GM03348 (cell line): ENCODE measurements around the gene SKIC3.

ENCODE experiments used
- DNase-seq: peaks from one replicate; pipeline ENCODE4 v3.0.0; 2012; ENCODE audit warnings: low spot score

The SKIC3 gene

DNA sequence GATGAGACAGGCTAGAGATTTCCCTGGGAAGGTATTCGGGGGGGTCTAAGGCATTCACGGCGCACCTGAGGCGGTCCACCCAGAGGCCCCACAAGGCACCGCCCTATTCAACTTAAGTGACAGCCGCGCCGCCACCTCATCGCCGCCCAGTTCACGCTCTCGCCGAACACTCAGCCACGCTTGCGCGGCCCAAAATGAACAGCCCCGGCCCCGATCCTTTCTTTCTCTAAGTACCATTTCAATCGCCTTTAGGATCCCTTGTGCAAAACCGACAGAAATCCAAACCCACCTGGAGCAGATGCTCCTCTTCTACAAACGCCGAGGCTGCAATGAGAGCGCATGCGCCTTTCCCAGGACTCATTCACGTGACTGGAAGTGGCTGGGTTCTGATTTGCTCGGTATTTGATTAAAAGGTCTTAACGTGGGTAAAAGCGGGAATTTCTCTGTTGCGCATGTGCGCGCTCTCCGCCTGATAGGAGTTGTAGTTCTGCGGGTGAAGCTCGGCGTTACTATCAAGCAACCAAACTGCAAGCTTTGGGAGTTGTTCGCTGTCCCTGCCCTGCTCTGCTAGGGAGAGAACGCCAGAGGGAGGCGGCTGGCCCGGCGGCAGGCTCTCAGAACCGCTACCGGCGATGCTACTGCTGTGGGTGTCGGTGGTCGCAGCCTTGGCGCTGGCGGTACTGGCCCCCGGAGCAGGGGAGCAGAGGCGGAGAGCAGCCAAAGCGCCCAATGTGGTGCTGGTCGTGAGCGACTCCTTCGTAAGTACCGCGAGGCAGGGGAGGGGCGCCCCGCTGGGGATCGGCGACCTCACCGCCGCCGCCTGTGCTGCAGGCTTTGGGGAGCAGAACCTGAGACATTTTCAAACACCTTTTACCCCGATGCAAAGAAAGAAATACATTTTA, at the start of gene SKIC3, which contains the start of gene ARSK:
TSS of gene SKIC3 (minus strand) at position 331 of the 902 bp plus-strand sequence. CDS start 7,827 bp downstream, outside the sequence.
TSS of gene ARSK (plus strand) at position 455 of the 902 bp plus-strand sequence. CDS start at position 633, 178 bp downstream.
- peak; percentile 96 for DNase-seq

DNA sequence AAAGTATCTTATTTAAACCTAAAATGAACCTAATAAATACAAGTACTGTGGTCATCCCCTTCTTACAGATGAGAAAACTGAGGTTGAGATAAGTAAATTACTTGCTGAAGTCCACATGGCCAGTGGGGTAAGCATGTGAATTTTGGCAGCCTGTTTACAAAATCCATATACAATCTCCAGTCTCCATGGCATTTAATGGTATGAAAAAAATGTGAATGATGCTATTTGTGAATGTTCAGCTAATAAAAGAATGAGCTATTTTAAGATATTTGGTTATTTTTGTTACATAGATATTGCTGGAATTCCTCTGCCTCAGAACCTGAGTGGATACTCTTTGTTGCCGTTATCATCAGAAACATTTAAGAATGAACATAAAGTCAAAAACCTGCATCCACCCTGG, 45.8 kb upstream of the SKIC3 start:
- peak; percentile 24 for DNase-seq

DNA sequence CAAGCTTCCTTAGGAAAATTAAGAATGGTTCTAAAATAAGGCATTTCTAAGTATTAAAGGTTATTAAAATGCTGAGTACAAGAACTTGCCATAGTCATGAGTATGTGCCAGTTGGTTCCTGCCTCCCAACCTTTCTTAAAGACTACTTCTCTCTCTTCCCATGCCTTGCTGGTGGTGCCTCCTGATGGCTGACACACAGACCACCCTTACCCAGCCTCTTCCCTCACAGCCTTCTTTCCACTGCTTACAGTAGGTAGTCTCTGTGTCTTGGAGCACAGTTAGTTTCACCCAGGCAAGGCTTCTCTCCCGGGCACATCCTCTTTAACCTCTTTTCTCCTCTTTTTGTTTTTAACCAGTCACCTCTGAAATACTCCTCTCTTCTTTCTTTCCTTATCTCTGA, 44.5 kb upstream of the SKIC3 start:
- no peak for DNase-seq

DNA sequence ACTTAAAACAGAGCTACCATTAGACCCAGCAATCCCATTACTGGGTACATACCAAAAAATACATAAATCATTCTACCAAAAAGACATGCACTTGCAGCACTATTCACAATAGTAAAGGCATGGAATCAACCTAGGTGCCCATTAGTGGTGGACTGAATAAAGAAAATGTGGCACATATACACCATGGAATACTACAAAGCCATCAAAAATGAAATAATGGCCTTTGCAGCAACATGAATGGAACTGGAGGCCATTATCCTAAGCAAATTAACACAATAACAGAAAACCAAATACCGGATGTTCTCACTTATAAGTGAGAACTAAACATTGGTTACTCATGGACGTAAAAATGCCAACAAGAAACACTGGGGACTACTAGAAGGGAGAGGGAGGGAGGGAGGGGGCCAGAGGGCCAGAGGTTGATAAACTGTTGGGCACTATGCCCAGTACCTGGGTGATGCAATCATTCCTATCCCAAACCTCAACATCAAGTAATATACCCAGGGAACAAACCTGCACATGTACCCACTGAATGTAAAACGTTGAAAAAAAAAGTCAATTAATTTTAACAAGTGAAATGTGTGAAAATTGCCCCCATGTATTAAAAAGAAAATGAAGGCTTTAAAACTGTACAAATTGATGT, 40.6 kb upstream of the SKIC3 start:
- no peak for DNase-seq

DNA sequence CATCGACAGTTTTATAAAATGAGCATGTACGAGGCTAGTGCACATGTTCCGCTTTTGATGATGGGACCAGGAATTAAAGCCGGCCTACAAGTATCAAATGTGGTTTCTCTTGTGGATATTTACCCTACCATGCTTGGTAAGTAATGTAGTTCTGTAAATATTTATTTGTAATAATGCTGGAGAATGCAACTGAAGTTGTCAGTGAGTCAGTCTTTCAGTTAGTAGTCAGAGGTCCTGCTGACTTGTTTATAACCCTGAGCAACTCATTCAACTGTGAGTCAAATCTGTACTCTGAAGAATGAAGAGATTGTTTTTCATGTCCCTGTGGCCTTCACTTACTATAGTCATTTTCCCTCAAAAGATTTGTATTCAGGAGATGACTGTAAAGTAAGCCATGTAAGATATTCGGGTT, 36.7 kb upstream of the SKIC3 start:
- DNase-seq: peak; percentile 54

DNA sequence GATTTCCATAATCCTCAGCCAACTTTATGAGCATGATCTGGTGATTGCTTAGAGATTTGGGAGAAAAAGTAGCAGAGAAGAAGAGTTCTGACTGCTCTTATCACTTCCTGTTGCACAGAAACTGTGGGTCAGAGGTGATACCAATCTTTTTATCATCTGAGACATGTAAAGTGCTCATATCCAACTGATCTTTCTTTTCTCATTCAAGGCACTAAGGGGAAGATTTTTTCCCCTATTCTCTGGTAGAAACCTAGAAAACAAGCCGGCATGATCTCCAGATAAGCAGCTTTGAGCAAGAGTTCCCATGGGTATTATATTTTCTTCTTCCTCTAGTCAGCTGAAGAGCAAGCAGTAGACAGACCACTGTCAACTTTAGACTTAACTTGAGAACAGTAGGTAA, 36.1 kb upstream of the SKIC3 start:
- no peak for DNase-seq

DNA sequence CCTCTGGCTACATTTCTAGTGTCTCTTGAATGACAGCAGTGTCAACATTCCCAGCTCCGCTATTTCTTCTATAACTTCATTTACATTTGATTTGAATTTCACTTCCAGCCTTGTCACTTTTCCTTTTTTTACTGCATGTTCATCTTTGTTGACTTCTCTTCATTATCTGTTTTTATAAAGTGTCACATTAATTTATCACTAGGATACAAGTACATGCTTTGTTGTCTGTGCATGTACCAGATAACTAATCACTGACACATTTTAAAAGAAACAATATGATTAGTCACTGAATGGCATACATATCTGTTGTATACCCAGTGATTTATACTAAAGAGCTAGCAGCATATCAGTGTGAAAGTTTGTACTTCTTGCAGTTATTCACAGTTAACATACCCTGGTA, 29.2 kb upstream of the SKIC3 start:
- DNase-seq: no peak

DNA sequence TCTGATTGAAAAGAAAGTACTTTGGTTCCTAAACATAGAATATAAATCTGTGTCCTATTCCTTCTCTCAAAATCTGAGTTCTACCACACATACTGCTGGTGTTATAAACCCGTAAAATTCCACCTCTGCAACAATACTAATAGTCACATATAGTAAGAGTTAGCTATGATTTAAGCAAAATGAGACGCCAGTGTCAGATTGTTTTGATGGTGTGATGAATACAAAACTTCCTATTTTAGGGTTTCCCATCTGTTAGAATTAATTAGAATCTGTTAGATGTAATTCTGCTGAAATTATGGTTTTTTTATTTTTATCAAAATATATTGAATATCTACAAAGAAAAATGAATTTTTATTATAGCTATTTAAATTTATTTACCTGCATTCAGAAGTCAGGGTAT, 26.8 kb upstream of the SKIC3 start:
- DNase-seq: no peak

DNA sequence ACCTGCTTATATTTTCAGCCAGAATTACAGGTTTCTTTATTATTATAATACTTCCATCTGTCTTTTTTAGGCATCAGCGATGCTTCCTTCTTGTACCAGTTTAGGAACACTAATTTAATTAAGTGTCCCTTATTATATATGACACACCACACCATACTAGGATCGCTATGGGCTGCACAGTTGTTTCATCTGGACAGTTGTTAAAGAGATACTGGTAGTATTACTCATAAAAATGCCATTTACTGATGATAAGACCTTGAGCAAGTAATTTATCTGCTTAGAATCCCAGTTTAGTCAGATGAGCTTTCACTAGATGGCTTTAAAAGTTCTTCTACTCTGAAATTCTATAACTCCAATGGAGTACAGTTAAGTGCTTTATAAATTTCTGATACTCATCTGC, 17.2 kb upstream of the SKIC3 start:
- no peak for DNase-seq

DNA sequence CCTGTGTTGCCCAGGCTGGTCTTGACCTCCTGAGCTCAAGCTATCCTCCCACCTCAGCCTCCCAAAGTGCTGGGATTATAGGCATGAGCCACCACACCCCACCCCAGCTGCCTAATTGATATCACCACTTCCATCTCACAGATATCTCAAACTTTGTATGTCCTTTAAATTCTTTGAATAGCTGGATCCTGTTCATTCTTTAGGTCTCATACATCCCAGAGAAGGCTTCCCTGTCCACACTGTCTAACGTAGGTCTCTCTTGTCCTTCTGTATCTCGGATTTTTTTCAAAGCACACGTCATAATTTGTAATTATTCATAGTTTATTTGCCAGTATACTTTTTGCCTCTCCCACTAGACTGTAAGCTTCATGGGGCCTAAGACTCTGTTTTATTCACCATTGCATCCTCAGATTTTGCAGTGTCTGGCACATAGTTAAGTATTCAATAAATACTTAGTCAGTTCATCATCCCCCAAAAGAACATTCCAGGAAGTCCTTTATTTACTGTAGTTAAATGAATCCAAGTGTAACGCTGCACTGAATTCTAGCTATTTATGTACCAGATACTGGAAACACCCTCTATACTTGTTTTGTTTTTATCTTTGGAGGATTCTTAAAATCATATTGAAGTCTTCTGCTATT, 10.6 kb upstream of the SKIC3 start:
- peak; percentile 28 for DNase-seq

DNA sequence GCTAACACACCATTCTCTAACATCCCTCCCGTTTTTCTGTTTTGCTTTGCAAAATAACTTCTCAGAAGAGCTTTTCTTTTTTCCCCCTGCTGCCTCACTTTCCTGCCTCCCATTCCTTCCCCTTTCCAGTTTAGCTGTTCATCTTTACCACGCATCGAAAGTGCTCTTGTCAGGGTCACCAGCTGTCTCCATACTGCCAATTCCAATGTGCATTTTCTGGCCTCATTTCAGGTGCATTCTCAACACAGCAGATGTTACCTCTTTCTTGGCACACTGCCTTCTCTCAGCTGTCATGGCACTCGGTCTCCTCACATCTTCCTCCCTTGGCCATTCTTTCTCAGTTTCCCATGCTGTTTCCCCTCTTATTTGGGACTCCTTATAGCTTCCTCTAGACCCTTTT, 9.7 kb upstream of the SKIC3 start:
- DNase-seq: no peak

DNA sequence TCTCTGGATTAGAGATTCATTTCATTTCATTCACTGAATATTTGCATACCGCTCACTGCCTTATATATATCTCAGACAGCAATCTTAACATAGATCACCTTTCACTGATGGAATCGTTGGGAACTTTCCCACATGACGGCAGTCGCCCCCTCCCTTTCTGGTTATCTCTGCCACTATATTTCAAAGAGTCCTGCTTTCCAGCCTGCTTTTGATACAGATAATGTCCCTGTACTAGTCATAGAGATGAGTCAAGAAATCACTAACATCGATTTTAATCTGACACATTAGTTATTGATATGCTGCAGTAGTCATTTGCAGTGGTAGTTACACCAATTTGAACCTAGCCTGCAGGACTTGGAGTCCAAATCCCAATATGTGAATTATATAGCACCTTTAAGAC, 8.6 kb upstream of the SKIC3 start:
- DNase-seq: no peak

DNA sequence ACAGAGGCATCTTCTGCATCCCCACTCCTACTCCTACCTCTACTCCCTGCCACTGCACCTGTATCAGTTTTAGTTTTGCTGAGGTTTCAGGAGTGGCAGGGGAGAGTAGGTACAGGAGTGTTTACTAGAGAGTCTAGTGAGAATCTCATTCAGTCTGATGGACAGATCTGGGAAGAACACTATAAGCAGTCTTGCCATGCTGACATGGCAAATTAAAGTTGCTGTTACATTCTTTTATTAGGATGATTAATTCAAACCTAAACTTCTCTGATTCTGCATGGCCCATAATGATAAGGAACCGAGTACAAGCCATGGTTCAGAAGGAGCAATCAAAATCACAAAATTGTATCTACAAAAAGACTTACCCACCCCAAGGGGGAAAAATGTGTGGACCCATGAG, 7.5 kb upstream of the SKIC3 start:
- no peak for DNase-seq

DNA sequence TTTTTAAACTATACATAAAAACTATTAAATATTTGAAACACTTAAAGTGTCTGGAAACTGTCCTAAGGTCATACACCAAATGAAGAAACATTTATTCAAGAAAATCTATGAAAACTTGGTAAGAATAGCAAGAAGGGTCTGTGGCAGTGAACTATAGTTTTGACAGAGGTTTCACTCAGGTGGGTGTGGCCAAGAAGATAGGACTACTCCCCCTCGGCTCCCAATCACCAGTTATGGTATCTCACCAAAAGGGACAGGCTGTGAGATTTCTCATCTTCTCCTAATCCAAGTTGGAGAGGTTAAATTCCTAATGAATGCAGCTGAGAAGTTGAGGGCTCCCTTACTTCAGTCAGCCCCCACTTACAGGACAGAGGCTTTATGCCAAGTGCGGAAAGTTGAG, 3.1 kb upstream of the SKIC3 start:
- no peak for DNase-seq

DNA sequence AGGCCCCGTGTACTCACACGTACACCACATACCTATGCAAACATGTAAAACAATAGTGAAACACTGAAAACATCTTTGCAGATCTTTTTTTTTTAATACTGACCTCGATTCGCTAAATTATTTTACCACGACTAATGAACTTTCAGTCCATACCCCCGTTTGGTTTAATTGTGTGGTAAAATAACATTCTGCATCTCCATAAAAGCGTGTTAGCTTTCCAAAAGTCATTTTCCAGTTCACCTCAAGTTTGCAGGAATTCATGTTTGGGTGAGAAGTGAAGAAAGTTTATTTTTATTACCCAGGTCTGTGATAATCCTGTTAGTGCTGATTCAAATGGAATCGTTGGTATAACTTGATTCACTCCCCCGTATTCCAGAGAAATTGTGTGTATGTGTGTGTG, 776 bp upstream of the SKIC3 start:
- DNase-seq: no peak

DNA sequence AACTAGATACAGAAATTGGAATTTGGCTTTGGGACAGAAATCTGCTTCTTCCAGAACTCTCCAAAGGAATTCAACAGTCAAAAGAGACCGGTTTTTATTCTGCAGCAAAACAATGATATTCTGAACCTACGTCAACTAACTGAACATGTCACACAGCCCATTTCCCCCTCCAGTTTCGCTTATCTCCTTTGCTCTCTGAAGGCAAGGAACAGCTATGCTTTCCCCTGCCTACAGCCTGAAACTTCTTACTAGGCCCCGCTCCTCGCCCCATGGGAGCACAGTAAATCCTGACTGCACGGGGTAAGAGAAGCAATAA, 488 bp downstream of the SKIC3 start:
- no peak for DNase-seq

DNA sequence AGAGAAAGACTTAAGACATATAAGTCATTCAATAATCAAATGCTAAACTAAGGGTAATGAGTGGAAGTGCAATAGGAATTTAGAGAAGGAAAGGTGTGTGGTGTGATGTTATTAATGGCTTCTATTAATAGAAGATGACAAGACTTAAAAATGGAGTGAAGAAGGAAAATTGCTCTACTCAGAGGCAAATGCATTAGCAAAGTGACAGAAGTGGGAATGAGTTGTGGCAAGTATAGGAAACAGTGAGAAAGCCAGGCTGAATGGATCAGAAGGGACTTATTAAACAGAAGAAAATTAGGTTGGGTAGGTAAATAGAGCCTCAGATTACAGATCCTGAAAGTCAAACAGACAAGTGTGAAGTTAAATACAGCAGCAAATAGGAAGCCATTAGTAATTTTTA, 5.7 kb downstream of the SKIC3 start:
- DNase-seq: no peak

DNA sequence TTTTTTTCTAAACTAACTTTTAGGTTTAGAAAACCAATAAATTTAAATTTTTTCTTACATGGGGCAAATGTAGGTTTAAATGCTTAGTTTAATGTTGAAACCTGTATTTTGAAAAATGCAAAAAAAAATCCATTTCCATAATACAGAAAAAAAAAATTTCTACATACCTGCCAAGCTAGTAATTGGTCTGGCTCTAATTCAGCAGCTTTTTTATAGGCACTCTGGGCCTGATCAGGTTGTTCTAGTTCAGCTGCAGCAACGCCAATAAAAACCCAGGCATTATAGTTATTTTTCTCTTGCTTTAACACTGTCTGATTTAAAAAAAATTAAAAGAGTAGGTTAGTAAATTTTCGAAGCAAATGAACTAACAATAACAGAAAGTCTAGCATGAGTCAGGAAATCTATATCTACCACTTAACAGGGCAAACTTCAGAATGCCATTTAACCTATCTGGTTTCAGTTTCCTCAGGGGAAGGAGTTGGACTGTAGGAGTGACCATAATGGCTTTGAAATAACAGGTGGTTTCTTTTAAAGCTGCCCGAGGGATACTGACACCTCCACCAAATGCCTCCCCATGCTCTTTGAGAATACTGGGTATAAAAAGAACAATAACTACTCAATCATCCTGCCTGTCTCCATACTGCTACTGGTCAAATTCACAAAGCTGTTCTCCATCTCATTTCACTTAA, 11.6 kb downstream of the SKIC3 start:
- no peak for DNase-seq

DNA sequence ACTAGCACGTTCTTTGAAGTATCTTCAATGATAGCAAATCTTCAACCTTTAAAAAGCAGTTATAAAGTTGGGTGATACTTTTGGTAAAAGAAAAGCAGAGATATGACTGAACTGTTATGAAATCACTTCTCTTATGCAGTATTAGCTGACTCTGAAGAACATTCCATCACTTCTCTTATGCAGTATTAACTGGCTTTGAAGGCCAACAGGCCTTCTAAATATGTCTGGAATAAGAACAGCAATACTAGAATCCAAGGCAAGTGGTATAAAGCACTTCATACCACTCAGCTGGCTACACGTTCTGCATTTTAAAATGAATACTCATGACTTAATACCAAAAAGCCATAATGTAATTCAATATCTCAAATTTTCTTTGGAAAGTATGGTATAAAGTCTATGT, 17.3 kb downstream of the SKIC3 start:
- peak; percentile 3 for DNase-seq

DNA sequence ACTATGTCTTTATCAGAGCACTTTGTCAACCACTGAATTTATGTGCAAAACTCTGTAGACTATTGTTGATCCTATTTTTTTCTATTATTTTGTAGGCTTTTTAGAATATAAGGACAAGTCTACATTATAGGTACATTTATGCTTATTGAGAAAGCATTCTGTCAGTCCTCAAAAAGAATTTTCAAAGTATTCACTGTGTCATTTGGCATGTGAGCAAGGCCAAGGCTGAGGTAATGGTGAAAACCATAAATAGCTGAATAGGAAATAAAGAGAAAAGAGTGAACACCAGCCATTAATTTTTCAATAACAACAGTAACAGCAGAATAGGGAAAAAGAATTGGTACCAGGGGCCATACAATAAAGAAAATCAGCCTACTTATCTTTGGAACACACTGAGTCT, 21.0 kb downstream of the SKIC3 start:
- peak; percentile 6 for DNase-seq

DNA sequence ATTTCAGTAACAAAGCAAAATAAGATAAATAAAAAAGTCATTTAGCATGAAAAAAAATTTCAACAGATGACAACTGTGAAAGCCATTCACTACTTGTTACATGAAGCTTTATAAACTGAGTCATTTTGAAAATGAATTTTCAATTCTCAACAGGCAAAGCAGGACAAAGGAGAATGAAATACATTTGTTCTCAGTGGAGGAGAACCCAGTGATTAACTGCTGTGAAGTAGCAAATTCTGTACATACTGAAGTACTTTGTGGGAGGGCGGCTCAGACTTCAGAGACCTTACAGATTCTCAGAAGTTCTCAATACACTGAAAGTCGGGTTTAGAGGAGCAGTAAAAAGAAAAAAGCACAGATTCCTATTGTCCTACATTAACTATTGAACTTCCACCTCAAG, 21.7 kb downstream of the SKIC3 start:
- DNase-seq: no peak

DNA sequence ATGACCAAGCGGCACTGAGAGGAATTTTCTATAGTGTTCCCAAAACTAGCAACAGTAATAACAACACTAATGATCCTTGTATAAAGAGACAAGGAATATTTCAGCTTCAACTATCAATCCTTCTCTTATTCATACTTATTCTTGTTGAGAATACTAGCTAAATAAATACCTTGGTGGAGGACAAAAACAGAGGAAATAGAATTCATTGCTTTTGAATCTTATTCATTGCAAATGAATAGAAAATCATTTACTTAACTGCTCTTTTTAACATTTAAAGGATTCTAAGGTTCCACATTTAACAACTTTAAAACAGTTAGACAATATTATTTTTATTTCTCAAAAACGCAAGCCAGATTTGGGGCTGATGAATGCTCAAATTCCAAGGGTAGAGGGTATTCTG, 22.4 kb downstream of the SKIC3 start:
- no peak for DNase-seq

DNA sequence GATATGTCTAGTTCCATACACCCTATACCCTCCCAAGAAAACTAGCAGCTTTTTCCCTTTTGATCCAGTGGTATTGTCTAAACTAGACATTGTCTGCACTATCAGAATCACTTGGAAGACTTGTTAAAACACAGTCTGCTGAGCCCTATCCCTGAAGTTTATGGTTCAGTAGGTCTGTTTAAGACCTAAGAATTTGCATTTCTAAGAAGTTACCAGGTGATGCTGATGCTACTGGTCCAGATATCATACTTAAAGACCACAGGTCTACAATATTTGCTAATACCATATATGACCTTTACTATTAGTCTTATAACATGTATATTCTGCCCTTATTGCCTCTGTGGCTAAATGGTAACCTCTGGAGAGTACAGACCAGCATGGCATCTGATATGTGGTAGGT, 23.3 kb downstream of the SKIC3 start:
- no peak for DNase-seq
